CD1c-positive myeloid dendritic cell (primary cell): ENCODE measurements around the gene NPAS3.
"Not testable (repeated sequence)": the region's sequence is repeated elsewhere in the genome, so short reads cannot be mapped to it uniquely, and the experiment has no call there.

ENCODE experiments used
- DNase-seq: peaks from one replicate; pipeline ENCODE4 v3.0.0-alpha.2; 2016; ENCODE audit errors: extremely low spot score

Gene NPAS3

GRCh38 chr14:33070475-33070874 is 131.8 kb downstream of the NPAS3 start:
- DNase-seq = no peak

- no peak for DNase-seq
Observed at GRCh38 chr14:33073023-33073422, 134.3 kb downstream of the NPAS3 start.

GRCh38 chr14:33081259-33081658 is 142.6 kb downstream of the NPAS3 start:
- DNase-seq = no peak

GRCh38 chr14:33085799-33086198 is 147.1 kb downstream of the NPAS3 start:
- no peak for DNase-seq

- not testable (repeated sequence) for DNase-seq
Observed at GRCh38 chr14:33088274-33088673, 149.6 kb downstream of the NPAS3 start.

GRCh38 chr14:33098016-33098415 is 159.3 kb downstream of the NPAS3 start:
- no peak for DNase-seq

GRCh38 chr14:33103489-33103888 is 164.8 kb downstream of the NPAS3 start:
- no peak for DNase-seq

GRCh38 chr14:33103966-33104365 is 165.3 kb downstream of the NPAS3 start:
- no peak for DNase-seq

DNA sequence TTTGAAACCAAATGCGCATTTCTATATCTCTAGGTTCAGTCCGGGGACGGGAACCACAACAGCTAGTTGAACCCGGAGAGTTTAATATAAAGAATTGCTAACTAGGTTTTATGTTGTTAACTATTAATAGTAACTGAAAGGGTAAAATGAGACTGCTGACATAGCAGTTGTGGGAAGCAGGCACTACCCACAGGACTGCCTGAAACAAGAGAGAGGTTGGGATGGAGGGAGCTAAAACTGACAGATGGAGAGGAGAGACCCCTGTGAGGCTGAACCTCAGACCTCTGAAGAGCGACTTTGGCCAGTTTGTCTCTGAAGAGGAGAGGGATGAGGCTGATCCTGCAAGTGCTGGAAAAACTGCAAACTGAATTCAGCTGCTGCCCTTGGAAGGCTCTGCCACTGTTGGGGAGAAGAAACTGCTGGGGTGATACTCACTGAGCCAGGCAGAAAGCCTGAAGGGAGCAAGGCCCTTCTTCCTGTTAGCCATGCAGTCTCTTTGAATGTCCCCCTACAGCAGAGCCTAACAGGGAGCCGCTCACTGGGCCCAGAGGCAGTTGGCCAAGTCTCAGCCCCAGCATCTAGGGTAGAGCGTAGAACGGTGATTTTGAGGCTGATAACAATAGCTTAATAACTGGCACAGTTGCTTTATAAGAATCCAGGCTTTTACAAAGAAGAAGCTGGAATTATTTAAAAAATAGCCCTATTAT is 172.2 kb downstream of the NPAS3 start:
- DNase-seq = no peak

DNA sequence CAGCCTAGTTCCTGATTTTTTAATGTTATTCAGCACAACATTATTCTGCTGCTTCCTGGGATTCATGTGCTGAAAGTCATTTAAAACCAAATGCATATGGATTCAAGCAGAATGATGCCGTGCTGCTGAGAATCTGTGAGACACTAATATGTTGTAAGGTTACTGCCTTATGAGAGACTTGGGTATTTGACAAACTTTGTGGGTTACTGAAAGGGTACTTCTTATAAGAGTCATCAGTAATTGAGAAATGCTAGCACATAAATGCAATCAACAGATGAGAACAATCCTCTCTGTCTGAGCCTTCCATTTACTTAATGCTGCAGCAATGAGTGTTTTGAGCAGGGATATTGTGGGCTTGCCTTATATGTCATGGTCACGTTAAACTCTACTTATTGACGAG is 175.7 kb downstream of the NPAS3 start:
- DNase-seq = no peak

DNA sequence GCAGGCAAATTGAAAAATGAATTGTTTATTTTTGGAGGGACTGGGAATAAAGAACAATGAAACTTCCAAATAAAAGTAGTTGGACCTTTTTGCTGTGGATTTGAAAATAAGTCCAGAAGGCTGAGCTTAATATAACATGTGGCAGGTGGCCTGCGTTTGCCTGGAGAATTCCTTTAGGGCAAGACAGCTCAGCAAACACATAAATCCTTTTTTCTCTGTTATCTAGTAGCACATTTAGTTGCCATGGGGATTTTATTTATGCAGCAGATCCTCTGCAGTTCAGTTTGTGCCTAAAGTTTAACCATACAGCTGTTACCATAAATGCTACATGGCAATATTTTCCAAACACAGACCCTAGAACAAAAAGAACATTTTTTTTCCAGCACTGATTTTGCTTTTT is 180.0 kb downstream of the NPAS3 start:
- DNase-seq = no peak

DNA sequence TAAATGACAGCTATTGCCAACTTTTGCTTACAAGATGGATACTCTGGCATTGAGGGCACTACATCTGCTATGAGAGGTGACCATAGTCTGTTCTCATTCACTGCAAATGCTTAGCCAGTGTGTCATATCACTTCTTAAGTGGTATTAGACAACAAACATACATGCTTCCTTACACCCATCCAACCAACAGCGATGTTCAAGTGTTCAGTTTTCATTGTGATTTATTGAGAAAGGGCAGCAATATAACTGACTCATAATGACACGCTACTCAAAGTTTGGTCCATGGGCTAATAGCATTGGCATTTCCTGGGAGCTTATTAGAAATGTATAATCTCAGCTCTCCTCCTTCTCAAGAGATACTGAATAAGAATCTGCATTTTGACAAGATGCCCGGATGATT is 181.7 kb downstream of the NPAS3 start:
- DNase-seq = no peak

GRCh38 chr14:33120966-33121365 is 182.3 kb downstream of the NPAS3 start:
- DNase-seq = no peak

GRCh38 chr14:33123281-33123680 is 184.6 kb downstream of the NPAS3 start:
- DNase-seq = no peak

- no peak for DNase-seq
Observed at GRCh38 chr14:33126433-33126832, 187.8 kb downstream of the NPAS3 start.

- no peak for DNase-seq
Observed at GRCh38 chr14:33127531-33127930, 188.9 kb downstream of the NPAS3 start.

DNA sequence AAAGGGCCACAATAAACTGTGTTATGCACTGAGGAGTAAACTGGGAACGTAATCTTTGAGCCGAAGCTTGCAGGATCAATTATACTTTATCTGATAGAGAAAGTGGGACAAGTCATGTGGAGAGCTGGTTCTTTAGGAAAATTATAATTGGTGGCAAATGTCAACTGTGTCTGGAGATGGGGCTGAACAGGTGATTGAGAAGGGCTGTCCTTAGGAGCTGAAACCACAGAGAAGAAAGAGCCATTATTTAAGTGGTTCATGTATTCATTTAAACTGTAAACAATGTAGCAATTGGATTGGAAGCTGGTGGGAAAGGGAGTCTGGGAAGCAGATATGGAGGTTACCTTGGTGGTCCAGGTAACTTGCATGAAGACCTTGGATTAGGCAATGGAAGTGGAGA is 193.1 kb downstream of the NPAS3 start:
- no peak for DNase-seq

GRCh38 chr14:33134162-33134561 is 195.5 kb downstream of the NPAS3 start:
- DNase-seq = no peak

GRCh38 chr14:33134975-33135374 is 196.3 kb downstream of the NPAS3 start:
- no peak for DNase-seq

DNA sequence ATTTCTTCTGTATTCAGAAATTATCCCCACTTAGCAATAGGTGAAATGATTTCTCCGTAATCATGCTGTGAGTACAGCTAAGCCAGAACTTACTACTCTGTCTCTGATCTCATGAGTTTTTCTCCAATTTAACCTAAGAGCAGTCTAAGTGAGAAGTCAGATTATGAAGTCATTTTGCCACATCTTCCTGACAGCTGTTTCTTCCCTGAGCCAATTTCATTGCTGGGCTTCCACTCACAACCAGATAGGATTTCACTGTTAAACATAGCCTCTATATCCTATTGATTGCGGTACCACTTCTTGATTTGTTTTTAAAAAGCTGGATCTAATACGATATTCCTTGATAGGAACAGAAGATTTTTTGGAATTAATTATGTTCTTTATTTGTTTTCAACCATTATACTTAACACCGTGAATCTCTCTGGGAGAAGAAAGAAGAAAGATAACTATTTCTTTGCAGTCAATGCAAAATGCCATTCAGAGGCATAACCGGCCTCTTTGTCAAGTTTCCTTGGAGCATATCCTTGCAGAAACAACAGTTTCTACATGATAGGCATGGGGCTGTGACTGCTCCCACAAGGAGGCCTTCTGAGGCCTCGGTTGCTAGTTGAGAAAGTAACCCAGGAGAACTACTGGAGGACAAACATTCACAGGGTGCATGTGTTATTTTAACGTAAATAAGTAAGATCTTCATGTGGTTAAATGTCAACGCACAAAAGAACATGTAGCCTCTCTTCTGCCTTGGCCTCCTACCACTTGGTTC is 212.2 kb downstream of the NPAS3 start:
- DNase-seq = no peak

GRCh38 chr14:33163109-33163508 is 224.4 kb downstream of the NPAS3 start:
- DNase-seq = no peak

DNA sequence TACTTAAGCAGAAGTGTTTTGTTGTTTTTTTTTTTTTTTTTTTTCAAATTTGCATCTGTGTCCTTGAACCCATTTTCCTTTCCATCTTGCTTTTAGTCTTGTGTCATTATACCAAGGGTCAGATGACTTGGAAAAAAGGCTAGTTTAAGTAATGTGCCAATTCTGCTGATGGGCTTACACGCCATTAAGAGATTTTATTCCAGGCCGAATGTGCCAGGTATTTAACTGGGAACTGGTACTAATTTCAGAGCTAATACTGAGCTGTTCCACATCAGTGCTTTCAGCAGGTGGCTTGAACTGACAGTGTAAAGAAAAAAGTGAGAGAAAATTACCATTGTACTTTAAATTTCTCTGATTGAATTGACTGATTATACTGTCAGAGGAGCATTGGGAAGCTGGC is 224.9 kb downstream of the NPAS3 start:
- DNase-seq = no peak

- no peak for DNase-seq
Observed at GRCh38 chr14:33165144-33165925, 226.7 kb downstream of the NPAS3 start.
